Raji (cell line): ENCODE measurements around the gene HOXB9.
A peak's percentile ranks its signal among the peaks of the same experiment; 100 is the strongest.

Source experiments
- POLR2A ChIP-seq: IDR thresholded peaks from 2 replicates; pipeline ENCODE4 v1.6.1; 2011; ENCODE audit warnings: low read depth, low read length, control low read depth; ENCODE audit not compliant: insufficient read depth

Gene HOXB9

DNA sequence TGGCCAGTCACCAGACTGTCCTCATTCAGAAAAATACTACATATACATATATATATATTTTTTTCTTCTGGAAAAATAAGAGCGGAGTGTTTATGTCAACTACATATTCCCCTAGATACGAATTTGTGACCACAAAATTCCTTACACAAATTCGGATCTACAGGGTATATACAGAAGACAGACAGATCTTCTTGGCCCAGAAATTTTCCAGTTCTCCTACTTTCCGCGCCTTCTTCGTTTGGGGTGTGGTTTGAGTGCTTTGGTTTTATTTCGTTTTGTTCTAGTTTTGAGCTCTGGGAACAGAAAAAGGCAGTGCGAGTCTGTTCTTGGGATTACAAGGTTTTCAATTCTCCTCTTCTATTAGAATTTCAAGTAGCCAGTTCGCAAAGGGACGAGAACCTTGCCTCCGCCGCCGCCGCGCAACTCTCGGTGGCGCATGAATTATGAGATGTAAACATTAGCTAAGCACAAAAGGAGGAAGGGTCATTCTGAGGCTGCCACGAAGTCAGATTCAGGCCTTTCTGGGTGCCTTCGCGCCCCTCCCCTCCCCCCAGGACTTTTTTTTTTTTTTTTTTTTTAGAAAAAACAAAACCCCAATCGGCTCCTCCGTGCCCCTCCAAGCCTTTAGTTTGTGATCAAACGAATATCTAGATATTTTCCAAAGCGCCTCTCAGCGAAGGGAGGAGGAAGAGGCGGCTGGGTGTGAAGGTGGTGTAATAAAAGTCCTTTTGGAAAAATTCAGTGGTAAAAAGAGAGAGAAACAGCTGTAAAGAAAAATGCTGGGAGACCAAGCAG lies 46.2 kb downstream of the HOXB9 start:
- TF ChIP-seq POLR2A: no peak

DNA sequence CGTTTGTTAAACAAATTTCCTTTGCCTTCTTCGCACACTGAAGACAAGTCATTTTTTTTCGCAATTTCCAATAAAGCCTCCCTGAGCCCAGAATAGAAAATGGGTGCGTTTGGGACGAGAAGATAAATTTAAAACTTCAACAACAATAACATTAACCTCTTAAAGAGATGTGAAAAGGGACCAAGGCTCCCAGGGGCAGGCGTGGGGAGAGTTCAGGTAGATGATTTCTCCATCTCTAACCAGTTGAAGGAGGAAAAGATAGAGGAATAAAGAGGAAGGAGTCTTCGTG lies 46.7 kb downstream of the HOXB9 start:
- no peak for TF ChIP-seq POLR2A

DNA sequence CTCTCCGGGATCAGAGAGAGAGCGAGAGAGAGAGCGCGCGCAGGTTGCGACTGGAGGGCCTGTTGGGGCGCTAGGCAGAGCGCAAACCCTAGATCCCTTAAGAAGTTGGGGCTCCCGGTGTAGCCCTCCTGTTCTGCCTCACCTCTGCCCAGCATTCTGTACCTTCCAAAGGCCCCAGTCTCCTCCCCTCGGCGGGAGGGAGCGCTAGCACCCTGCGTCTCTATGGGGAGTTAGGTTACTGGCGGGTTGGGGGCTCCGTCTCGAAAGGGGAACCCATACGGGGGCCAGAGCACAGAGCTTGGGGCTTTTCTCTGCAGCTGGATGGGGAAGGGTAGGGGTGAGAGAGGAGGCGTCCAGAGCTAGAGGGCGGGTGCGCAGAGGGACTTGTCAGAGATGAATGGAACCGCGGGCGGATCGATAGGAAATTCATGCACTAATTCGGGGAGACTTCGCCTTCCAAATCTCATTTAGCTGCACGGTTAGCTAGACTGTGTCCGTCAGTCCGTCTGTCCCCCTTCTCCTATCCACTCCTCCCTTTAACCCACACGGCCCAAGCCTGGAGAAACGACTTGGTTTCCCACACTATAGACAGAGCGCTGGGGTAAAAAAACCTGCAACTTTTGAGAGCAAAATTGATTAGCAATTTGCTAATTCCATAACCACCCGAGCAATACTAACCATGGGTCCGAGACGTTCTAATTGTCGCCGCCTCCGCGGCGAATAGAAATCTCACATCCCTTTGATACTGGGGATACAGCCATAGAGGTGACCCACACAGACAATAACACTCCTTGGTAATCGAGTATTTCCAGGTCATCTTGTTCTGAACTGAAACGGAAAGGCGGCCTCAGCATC lies 47.3 kb downstream of the HOXB9 start:
- no peak; the same call in 1 of the 2 replicates for TF ChIP-seq POLR2A

DNA sequence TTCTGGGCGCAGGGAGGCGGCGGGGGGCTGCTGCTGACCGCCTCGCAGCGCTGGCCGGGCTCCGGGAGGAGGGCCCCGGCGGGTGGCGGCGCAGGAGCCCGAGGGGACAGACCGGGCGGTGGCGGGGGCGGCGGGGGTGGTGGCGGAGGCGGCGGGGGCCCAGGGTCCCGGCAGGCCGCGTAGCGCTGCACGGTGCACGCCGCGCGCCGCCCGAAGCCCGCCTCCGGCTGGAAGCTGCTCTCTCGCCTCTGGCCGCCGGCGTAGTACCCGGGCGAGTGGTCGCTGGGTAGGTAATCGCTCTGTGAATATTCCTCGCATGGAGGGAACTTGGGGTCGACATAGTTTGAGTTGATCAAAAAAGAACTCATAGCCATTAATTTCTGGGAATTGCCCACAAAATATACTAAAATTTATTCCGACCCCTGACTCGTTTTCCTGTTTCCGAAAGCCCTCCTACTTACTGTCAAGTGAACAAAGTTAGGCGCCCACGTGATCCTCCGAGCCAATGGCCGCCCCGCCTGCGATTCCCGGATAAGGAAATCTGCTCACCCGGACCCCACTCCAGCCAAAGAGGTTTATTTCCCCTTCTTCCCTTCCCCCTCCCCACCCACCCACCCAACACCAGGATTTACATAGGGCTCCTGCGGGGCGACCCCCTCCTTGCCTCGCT lies 48.1 kb downstream of the HOXB9 start, which contains the start of gene HOXB4:
Gene HOXB4 (minus strand): TSS at position 405 of the 670 bp plus-strand sequence. CDS start 31 bp downstream, at position 374.
- TF ChIP-seq POLR2A: 0 out of 2 replicates have a peak, but pooled peaks have one; percentile 44

DNA sequence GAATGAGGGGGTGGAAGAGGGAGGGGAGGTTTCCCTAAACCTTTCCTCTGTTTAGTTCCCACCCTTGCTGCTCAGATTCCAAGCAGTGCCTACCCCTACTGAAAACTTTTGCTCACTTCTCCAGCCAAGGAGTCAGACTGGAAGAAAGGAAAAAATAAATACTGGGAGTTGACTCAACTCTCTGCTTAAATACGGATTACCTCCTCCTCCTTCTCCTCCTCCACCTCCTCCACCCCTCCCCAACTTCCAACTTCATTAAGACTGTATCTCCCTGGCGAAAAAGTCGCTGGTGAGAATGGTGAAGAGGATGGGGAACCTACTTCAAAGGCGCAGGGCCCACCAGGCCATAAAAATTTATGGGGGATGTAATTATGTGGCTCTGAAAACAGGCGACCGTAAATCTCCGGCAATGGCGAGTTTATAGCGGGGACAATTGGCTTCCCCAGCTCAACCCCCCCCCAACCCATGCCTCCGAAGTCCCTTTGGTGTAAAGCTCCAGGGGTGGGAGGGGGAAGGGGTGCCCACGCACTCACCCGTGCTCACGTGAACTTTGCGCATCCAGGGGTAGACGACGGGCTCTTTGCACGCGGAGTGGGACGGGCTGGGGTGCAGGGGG lies 48.7 kb downstream of the HOXB9 start:
- TF ChIP-seq POLR2A: no peak

DNA sequence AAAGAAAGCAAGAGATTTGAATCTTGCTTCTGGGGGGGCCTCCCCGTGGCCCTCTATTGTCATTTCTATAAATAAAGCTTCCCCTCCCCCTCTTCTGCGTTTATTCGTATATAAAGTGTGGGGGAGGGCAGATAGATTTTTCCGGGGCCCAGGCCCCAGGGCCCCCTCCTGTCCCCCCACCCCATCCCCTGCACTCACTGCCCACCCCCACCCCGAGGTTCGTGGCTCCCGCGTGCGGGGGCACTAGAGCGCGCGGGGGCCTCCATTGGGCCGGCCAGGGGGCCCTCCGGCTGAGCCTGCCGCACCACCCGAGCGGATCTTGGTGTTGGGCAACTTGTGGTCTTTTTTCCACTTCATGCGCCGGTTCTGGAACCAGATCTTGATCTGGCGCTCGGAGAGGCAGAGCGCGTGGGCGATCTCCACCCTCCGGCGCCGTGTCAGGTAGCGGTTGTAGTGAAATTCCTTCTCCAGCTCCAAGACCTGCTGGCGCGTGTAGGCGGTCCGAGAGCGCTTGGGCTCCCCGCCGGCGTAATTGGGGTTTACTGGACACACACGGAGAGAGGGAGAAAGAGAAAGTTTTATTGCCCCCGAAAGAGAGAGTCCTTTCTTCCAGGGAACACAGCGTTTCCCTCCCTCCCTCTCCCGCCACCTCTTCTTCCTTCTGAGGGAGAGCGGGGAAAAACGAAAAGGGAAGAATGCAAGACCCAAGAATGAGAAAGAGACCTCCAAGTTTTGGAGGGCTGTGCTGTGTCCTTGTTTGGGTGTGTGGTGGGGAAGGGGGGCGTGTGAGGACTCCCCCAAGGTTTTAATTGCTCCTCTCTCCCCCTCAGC lies 49.5 kb downstream of the HOXB9 start:
- TF ChIP-seq POLR2A: no peak

DNA sequence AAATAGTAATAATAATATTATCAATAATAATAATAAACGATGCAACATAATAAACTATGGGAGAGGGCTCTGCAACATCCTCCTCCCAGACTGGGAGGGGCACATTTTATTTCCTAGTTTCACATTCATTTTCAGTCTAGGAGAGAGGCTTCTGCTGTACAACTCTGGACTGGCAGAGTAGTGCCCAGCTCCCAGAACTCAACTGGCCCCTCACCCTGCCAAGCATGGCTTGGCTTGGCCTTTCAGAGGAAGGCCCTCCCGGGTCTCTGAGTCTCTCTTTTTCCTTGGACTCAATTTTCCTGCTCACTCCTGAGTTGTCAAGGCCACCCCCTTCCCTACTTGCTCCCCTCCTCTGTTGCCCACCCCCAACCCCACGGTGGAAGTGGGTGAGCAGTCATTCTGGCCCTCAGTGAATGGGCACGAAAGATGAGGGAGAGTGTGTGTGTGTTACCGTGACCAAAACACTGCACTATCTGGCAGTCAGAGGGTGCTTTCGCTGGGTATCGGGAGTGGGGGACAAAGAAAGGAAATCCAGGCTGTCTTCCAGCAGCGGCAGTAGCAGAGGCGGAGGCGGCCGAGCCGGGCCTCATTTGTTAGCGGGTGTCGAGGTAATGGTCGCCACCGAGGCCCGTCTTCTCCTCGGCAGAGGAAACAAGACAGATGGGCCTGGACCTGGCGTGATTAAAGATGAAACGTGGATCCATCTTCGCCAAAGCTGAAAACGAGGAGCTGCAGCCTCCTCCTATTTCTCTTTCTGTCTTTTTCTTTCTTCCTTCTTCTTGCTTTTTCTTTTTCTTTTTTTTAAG lies 50.3 kb downstream of the HOXB9 start:
- TF ChIP-seq POLR2A: no peak

DNA sequence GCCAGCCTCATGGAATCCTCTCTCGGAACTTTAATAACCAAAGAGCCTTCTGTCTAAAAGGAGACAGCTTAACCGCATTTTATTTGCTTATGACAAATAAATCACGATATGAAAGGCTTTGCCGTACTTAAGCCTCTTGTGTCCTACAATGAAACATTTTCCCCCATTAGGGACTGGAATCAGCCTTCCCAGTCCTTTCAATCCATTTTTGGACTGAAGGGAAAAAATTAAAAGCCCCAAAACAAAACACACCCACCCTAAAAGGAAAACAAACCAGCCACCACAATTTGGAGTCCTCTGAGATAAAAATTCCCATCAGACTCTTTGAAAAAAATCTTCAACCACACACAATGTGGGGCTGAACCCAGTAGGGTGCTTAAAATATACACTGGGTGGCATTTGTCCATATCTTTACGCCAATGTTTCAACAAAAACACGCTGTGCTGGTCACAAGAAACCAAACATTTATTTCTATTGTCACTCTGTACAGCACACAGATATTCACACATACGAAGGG lies 51.0 kb downstream of the HOXB9 start:
- TF ChIP-seq POLR2A: no peak

DNA sequence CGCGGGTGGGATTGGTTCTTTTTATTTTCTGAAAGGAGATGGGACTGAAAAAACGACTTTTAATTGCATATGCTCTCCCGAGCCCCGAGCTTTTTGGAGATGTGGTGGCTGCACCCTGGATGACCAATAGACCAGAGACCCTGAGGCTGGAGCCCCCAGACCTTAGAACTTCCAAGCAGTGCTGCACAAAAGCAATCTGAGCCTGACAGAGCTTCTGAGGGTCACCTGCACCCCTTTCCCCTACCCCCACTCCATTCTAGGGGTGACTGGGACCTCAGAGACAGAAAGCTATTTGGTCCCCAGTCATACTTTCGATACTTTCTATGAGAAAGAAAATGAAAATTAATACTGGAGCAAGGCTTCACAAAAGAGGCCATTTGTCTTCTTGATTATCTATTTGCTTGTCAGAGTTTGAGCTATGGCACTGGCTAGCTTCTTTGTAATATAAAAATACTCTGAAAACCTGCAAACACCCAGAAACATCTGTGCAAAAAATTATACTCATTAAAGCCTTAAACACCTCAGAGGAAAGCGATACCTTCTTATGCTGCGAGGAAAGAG lies 51.6 kb downstream of the HOXB9 start:
- TF ChIP-seq POLR2A: no peak

DNA sequence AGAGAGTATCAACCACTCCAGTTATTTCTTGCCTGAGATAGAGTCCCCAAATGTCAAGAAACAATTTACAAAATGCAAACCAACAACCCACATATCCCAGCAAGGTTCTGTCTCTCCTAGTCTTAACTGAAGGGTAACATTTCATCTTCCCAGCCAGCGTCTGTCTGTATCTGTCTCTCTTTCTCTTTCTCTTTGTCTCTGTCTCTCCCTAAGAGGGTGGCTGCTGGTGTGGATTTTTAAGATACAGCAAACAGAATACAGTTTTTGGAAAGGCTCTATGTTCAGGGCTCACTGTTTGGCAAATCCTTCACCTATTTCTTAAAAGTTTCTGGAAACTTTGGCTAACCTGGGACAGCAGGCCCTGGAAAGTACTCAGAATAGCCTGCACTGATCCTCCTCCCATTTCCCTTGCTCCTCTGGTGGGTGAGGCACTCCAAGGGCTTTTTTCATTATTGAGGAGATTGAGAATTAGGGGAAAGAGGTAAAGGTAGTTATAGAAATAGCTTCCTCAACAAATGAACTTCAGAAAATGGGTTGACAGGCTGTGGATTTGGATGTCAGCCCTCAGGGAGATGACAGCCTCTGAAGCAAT lies 54.2 kb downstream of the HOXB9 start:
- no peak for TF ChIP-seq POLR2A
